IPS-15b (cell line): ENCODE data around the gene NDUFA1.
"Not testable (repeated sequence)": the region's sequence is repeated elsewhere in the genome, so short reads cannot be mapped to it uniquely, and the experiment has no call there.

Source experiments
- H3K27me3 ChIP-seq: one replicate; pipeline ENCODE4 v1.6.1; 2013; ENCODE audit warnings: low read length; ENCODE audit not compliant: control insufficient read depth, insufficient read depth
- H3K36me3 ChIP-seq: one replicate; pipeline ENCODE4 v1.6.1; 2013; ENCODE audit warnings: low read length; ENCODE audit not compliant: control insufficient read depth, insufficient read depth
- H3K4me1 ChIP-seq: one replicate; pipeline ENCODE4 v1.6.1; 2013; ENCODE audit warnings: mild to moderate bottlenecking, low read length; ENCODE audit not compliant: control insufficient read depth, insufficient read depth
- H3K4me3 ChIP-seq: one replicate; pipeline ENCODE4 v1.5.1; 2013; ENCODE audit warnings: low read depth, low read length
- H3K9ac ChIP-seq: one replicate; pipeline ENCODE4 v1.6.1; 2013; ENCODE audit warnings: low read depth, mild to moderate bottlenecking, low read length
- H3K9me3 ChIP-seq: one replicate; pipeline ENCODE4 v1.6.1; 2013; ENCODE audit warnings: mild to moderate bottlenecking, low read length; ENCODE audit not compliant: control insufficient read depth, insufficient read depth

NDUFA1 gene

DNA sequence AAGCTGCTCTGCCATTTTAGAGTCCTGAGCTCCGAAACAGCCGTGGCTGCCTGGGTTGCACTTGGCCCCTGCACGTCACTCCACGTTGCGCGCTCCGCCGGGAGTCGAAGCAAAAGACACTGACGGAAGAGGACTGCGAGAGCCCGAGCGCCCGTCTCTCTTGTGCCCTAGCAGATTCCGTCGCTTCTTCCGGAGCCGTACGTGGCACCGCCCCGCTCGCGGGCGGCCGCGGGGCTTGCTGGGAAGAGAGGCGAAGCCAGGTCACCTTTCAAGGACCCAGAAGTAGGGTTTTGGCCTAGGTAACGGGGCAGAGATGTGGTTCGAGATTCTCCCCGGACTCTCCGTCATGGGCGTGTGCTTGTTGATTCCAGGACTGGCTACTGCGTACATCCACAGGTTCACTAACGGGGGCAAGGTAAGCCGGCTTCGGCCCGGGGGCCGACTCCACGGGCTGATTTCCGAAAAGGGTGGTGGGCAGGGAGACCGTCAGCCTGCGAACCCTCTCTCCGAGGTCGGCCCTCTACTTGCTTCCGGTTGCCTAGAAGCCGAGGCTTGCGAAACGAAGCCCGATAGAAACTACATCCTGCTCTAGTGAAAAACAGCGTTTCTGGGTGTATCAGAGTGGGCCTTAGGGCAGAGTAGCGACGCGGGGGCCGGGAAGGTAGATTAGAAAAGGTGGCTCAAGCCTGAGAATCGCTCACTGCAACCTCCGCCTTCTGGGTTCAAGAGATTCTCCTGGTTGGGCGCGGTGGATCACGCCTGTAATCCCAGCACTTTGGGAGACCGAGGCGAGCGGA is at the start of gene NDUFA1, which contains the start of gene RNF113A:
NDUFA1 (plus strand) TSS at position 234 of the 797 bp plus-strand sequence; CDS start at position 314, 80 bp downstream.
RNF113A (minus strand) TSS at position 135 of the 797 bp plus-strand sequence; CDS start at position 15, 120 bp downstream.
- Histone ChIP-seq H3K9ac (peak within 1 kb of the TSS; percentile 92), H3K9me3 (no peaks in the 10 kb centered on the region), H3K4me1 (no peaks in the 10 kb centered on the region), H3K36me3 (no peaks in the 10 kb centered on the region), H3K4me3 (peak within 1 kb of the TSS; percentile 92), H3K27me3 (no peaks in the 10 kb centered on the region)

GRCh38 chrX:119824221-119824620 is 47.4 kb upstream of the NDUFA1 start:
- not testable (repeated sequence) for H3K9ac ChIP-seq, H3K27me3 ChIP-seq, H3K4me1 ChIP-seq, H3K9me3 ChIP-seq, H3K36me3 ChIP-seq, H3K4me3 ChIP-seq

GRCh38 chrX:119826399-119826959 is 45.2 kb upstream of the NDUFA1 start:
- no peaks in the 10 kb centered on the region for H3K4me1 ChIP-seq

GRCh38 chrX:119828446-119828845 is 43.2 kb upstream of the NDUFA1 start:
- H3K36me3 ChIP-seq = peaks cover 2% of the 10 kb centered on the region
- no peaks in the 10 kb centered on the region for H3K27me3 ChIP-seq
- no peaks in the 10 kb centered on the region for H3K9me3 ChIP-seq
- H3K4me3 ChIP-seq = no peak overlapping the region
- H3K9ac ChIP-seq = no peak overlapping the region
- H3K4me1 ChIP-seq = no peaks in the 10 kb centered on the region

More at GRCh38 chrX:119826399-119826959, 45.2 kb upstream of the NDUFA1 start:
- H3K36me3 ChIP-seq = peaks cover 2% of the 10 kb centered on the region
- H3K9me3 ChIP-seq = no peaks in the 10 kb centered on the region
- H3K4me3 ChIP-seq = no peak overlapping the region
- no peaks in the 10 kb centered on the region for H3K27me3 ChIP-seq
- no peak overlapping the region for H3K9ac ChIP-seq

- peaks cover 19% of the 10 kb centered on the region for H3K36me3 ChIP-seq
Observed at GRCh38 chrX:119833905-119834304, 37.7 kb upstream of the NDUFA1 start.

GRCh38 chrX:119852382-119853353 is 19.0 kb upstream of the NDUFA1 start, which contains the start of gene UPF3B:
Gene UPF3B (minus strand): TSS chrX:119852963. CDS start chrX:119852928, 35 bp downstream.
- Histone ChIP-seq H3K9ac (peak within 1 kb of the TSS; percentile 81), H3K36me3 (peaks cover 7% of the 10 kb centered on the region), H3K9me3 (peaks cover 2% of the 10 kb centered on the region), H3K4me1 (no peaks in the 10 kb centered on the region), H3K27me3 (no peaks in the 10 kb centered on the region), H3K4me3 (peak within 1 kb of the TSS; percentile 81)

More at GRCh38 chrX:119833905-119834304, 37.7 kb upstream of the NDUFA1 start:
- no peaks in the 10 kb centered on the region for H3K9me3 ChIP-seq
- H3K27me3 ChIP-seq = no peaks in the 10 kb centered on the region
- H3K4me1 ChIP-seq = no peaks in the 10 kb centered on the region
- no peak overlapping the region for H3K9ac ChIP-seq
- no peak overlapping the region for H3K4me3 ChIP-seq

- H3K27me3 ChIP-seq = no peaks in the 10 kb centered on the region
Observed at GRCh38 chrX:119853444-119853843, 18.2 kb upstream of the NDUFA1 start.

GRCh38 chrX:119870626-119871131 is 953 bp upstream of the NDUFA1 start:
- Histone ChIP-seq H3K36me3 (no peaks in the 10 kb centered on the region), H3K27me3 (no peaks in the 10 kb centered on the region), H3K4me1 (no peaks in the 10 kb centered on the region), H3K4me3 (peak overlapping the region; percentile 92), H3K9ac (peak overlapping the region; percentile 54), H3K9me3 (no peaks in the 10 kb centered on the region)

More at GRCh38 chrX:119853444-119853843, 18.2 kb upstream of the NDUFA1 start:
- Histone ChIP-seq H3K9me3 (peaks cover 2% of the 10 kb centered on the region), H3K36me3 (peaks cover 7% of the 10 kb centered on the region), H3K4me1 (no peaks in the 10 kb centered on the region), H3K4me3 (peak overlapping the region; percentile 46), H3K9ac (no peak overlapping the region)

DNA sequence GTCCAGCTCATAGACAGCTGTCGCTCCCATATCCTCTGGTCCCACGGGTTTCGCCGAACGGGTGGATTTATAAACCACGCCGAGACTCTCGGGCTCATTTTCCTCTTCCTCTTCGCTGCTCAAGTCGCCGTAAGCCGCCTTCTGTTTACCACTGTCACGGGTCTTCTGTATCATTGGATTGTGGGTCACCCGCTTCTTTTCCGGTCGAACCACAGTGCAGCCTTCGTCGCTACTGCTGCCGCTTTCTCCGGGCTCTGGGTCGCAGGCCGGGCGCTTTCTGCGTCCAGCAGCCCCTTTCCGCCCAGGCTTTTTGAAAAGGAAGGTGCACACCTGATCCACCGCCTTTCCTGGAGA is 410 bp upstream of the NDUFA1 start:
- Histone ChIP-seq H3K9me3 (no peaks in the 10 kb centered on the region), H3K4me1 (no peaks in the 10 kb centered on the region), H3K36me3 (no peaks in the 10 kb centered on the region), H3K4me3 (peak overlapping the region; percentile 92), H3K27me3 (no peaks in the 10 kb centered on the region), H3K9ac (peak overlapping the region; percentile 54)

DNA sequence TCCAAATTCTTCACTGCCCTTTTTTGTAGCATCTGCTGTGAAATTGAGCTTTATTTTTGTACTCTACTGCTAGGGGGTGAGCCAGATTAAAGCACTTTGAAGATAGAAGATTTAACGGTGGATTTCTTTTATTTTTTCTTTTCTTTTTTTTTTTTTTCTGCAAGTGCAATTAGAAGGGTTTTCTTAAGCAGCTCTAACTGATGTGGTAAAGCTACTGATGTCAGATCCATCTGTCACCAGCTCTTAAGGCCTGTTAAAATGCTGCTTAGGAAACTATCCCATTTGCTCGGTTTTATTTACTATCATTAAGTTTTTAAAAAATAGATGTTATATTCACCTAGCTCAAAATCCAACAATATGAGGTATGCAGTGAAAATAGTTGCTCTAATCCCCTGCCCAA is 7.1 kb downstream of the NDUFA1 start:
- Histone ChIP-seq H3K4me1 (no peaks in the 10 kb centered on the region), H3K27me3 (no peaks in the 10 kb centered on the region), H3K36me3 (no peaks in the 10 kb centered on the region), H3K4me3 (no peak overlapping the region), H3K9ac (no peak overlapping the region), H3K9me3 (no peaks in the 10 kb centered on the region)

DNA sequence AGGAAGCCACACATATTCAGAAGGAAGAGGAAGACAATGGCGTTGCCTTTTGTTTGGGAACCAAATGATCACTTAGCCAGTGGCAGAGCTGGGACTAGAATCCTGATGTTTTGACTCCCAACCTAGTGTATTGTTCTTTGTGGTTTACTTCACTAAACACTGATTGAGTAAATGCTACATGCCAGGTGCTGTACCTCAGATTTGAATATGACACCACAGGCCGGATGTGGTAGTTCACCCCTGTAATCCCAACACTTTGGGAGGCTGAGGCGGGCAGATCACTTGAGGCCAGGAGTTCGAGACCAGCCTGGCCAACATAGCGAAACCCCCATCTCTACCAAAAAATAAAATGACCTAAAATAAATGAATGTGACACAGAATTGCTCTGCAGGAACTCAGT is 8.4 kb downstream of the NDUFA1 start:
- Histone ChIP-seq H3K4me3 (no peak overlapping the region), H3K36me3 (no peaks in the 10 kb centered on the region), H3K9me3 (no peaks in the 10 kb centered on the region), H3K27me3 (no peaks in the 10 kb centered on the region), H3K4me1 (no peaks in the 10 kb centered on the region), H3K9ac (no peak overlapping the region)
